ENCODE measurements around the gene LECT2. TPM values are rescaled to one million over a fixed set of nuclear protein-coding genes. Genes with fewer than 3 reads are reported as not detected.

Gene LECT2
- total RNA-seq, 1 donor from 2014 or later, result not detected

DNA sequence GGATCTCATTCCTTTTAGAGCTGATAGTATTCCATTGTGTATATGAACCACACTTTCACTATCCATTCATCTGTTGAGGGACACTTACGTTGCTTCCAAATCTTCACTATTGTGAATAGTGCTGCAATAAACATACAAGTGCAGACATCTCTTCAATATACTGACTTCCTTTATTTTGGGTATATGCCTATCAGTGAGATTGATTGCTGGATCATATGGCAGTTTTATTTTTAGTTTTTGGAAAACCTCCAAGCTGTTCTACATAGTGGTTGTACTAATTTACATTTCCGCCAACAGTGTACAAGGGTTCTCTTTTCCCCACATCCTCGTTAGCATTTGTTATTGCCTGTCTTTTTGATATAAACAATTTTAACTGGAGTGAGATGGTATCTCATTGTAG lies 33.8 kb upstream of the LECT2 start:
- intact Hi-C loops (cut with micrococcal nuclease), result no loop called here

DNA sequence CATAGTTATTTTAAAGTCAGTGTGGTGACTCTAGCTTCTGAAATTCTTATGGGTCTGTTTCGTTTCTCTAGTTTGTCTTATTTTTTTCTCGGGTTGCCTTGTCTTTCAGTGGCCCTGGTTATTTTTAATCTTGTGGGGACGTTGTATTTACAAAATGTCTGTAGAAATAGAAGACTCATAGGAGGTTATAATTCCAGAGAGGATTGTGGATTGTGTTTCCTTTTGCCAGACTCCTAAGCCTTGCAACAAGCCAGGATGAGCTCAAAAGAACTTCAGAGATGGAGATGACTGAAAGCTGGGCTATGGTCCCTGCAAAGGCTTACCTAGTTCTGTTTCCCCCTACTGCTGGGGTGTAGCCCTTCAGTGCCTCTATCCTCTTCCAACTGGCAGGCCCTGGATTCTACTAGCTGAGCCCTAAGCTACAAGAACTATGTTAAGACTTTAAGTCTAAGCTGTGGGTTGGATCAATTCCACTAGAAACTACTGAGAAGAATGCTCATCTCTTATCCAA lies 32.2 kb upstream of the LECT2 start:
- H3K4me1 ChIP-seq, result peaks cover 20% of the 10 kb centered on the region
- DNase-seq, result no peak
- H3K27ac ChIP-seq (replicated peaks), result peak overlapping the region; percentile 71
- no peak overlapping the region for H3K4me3 ChIP-seq
- no peaks in the 10 kb centered on the region for H3K36me3 ChIP-seq
- intact Hi-C loops (cut with micrococcal nuclease), result no loop called here
- no peaks in the 10 kb centered on the region for H3K27me3 ChIP-seq (ENCODE audit: low read depth)
- TF ChIP-seq, protein P1, sequence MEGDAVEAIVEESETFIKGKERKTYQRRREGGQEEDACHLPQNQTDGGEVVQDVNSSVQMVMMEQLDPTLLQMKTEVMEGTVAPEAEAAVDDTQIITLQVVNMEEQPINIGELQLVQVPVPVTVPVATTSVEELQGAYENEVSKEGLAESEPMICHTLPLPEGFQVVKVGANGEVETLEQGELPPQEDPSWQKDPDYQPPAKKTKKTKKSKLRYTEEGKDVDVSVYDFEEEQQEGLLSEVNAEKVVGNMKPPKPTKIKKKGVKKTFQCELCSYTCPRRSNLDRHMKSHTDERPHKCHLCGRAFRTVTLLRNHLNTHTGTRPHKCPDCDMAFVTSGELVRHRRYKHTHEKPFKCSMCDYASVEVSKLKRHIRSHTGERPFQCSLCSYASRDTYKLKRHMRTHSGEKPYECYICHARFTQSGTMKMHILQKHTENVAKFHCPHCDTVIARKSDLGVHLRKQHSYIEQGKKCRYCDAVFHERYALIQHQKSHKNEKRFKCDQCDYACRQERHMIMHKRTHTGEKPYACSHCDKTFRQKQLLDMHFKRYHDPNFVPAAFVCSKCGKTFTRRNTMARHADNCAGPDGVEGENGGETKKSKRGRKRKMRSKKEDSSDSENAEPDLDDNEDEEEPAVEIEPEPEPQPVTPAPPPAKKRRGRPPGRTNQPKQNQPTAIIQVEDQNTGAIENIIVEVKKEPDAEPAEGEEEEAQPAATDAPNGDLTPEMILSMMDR (IDR thresholded peaks at IDR 0.05; ENCODE audit: borderline replicate concordance), result no peak
- no peaks in the 10 kb centered on the region for H3K9me3 ChIP-seq (replicated peaks)

More for the DNA sequence above, 33.8 kb upstream of the LECT2 start:
- no peak for DNase-seq
- H3K27ac ChIP-seq (replicated peaks), result no peak overlapping the region
- no peaks in the 10 kb centered on the region for H3K27me3 ChIP-seq (ENCODE audit: low read depth)
- TF ChIP-seq, protein P1 (IDR thresholded peaks at IDR 0.05; ENCODE audit: borderline replicate concordance), result no peak
- no peak overlapping the region for H3K4me3 ChIP-seq
- H3K9me3 ChIP-seq (replicated peaks), result no peaks in the 10 kb centered on the region
- H3K36me3 ChIP-seq, result no peaks in the 10 kb centered on the region
- peaks cover 27% of the 10 kb centered on the region for H3K4me1 ChIP-seq

DNA sequence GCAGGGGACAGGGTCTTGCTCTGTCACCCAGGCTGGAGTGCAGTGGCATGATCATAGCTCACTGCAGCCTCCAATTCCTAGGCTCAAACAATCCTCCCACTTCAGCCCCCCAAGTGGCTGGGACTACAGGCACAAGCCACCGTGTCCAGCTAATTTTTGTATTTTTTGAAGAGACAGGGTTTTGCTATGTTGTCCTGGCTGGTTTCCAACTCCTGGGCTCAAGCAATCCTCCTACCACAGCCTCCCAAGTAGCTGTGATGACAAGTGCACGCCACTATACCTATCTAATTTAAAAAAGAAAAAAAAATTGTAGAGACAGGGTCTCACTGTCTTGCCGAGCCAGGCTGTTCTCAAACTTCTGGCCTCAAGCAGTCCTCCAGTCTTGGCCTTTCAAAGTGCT lies 31.6 kb upstream of the LECT2 start:
- Histone ChIP-seq H3K4me1 (peaks cover 20% of the 10 kb centered on the region), H3K27me3 (ENCODE audit: low read depth) (no peaks in the 10 kb centered on the region), H3K9me3 (replicated peaks) (no peaks in the 10 kb centered on the region), H3K4me3 (no peak overlapping the region), H3K27ac (replicated peaks) (peak overlapping the region; percentile 71), H3K36me3 (no peaks in the 10 kb centered on the region)
- TF ChIP-seq, protein P1 (IDR thresholded peaks at IDR 0.05; ENCODE audit: borderline replicate concordance), result no peak
- DNase-seq, result no peak
- intact Hi-C loops (cut with micrococcal nuclease), result no loop called here

DNA sequence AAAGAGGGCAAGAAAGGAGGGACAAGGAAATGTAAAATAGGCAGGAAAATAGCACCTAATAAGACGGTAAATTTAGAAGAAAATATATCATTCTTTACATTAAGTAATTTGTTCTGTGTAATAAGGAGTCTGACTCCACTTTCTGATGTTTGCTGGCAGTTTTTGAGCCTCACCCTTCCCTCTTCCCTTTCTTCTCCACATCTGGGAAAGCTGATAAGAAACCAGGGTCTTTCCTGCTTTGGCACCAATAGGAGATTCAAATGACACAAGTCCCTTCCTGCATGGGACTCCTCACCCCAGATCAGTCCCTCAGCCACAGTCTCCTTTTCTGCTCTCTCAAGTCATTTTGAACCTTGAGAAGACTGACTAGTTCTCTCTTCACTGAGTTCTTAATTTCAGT lies 31.2 kb upstream of the LECT2 start:
- Histone ChIP-seq H3K4me3 (no peak overlapping the region), H3K36me3 (no peaks in the 10 kb centered on the region), H3K4me1 (peaks cover 17% of the 10 kb centered on the region), H3K27ac (replicated peaks) (peak overlapping the region; percentile 71), H3K9me3 (replicated peaks) (no peaks in the 10 kb centered on the region), H3K27me3 (ENCODE audit: low read depth) (no peaks in the 10 kb centered on the region)
- intact Hi-C loops (cut with micrococcal nuclease), result no loop called here
- DNase-seq, result no peak
- TF ChIP-seq, protein P1 (IDR thresholded peaks at IDR 0.05; ENCODE audit: borderline replicate concordance), result no peak

DNA sequence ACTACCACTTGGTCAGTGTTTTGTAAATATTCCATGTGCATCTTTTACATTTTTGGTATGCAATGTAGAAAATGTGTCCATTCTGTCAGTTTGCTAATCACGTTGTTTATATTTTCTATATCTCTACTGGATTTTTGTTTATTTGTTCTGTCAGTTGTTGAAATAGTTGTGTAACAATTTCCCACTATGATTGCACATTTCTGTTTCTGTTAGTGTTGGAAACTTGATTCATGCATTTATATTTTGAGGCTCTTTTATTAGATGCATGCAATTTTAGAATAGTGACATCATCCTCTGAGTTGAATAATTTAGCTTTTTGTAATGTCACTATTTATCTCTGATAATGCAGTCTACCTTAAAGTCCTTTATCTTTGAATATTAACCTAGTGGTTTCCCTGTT lies 25.8 kb upstream of the LECT2 start:
- peaks cover 31% of the 10 kb centered on the region for H3K4me1 ChIP-seq
- no peaks in the 10 kb centered on the region for H3K27me3 ChIP-seq (ENCODE audit: low read depth)
- DNase-seq, result no peak
- no peak overlapping the region for H3K4me3 ChIP-seq
- H3K9me3 ChIP-seq (replicated peaks), result no peaks in the 10 kb centered on the region
- no peaks in the 10 kb centered on the region for H3K36me3 ChIP-seq
- H3K27ac ChIP-seq (replicated peaks), result peak overlapping the region; percentile 77
- intact Hi-C loops (cut with micrococcal nuclease), result no loop called here
- TF ChIP-seq, protein P1 (IDR thresholded peaks at IDR 0.05; ENCODE audit: borderline replicate concordance), result no peak
